BE2C (cell line): ENCODE measurements around the gene CMTM2.
A peak's percentile ranks its signal among the peaks of the same experiment; 100 is the strongest.
"Not testable (repeated sequence)": the region's sequence is repeated elsewhere in the genome, so short reads cannot be mapped to it uniquely, and the experiment has no call there.

ENCODE experiments used
- DNase-seq: peaks from one replicate; pipeline ENCODE4 v3.0.0-alpha.2; 2020
- H3K27me3 ChIP-seq: fragments of 250-450 bp; sonication (Bioruptor Pico); 2 replicates; pipeline ENCODE4 v1.5.1; 2020; ENCODE audit warnings: mild to moderate bottlenecking
- H3K36me3 ChIP-seq: fragments of 250-450 bp; sonication (Bioruptor Pico); 2 replicates; pipeline ENCODE4 v1.5.1; 2020; ENCODE audit warnings: mild to moderate bottlenecking
- H3K4me1 ChIP-seq: fragments of 250-450 bp; sonication (Bioruptor Pico); 2 replicates; pipeline ENCODE4 v1.5.1; 2020
- H3K4me3 ChIP-seq: 2 replicates; pipeline ENCODE4 v1.5.1; 2011; ENCODE audit warnings: low read depth, low read length
- H3K9me3 ChIP-seq: fragments of 250-450 bp; sonication (Bioruptor Pico); 2 replicates; pipeline ENCODE4 v1.5.1; 2020
- CTCF ChIP-seq: IDR thresholded peaks from 2 replicates; pipeline ENCODE4 v1.5.1; 2012; ENCODE audit warnings: mild to moderate bottlenecking, low read depth, low read length

Gene CMTM2

GRCh38 chr16:66605177-66605978 is 26.1 kb downstream of the CMTM2 start:
- Histone ChIP-seq H3K4me1 (peaks cover 8% of the 10 kb centered on the region; the same call in 1 of the 2 replicates), H3K4me3 (peak overlapping the region; percentile 77), H3K36me3 (peaks cover 8% of the 10 kb centered on the region), H3K9me3 (no peaks in the 10 kb centered on the region), H3K27me3 (no peaks in the 10 kb centered on the region)
- peak; percentile 40 for DNase-seq
- TF ChIP-seq CTCF: no peak

- no peak for DNase-seq
- no peak for TF ChIP-seq CTCF
- Histone ChIP-seq H3K27me3 (no peaks in the 10 kb centered on the region), H3K4me1 (peaks cover 8% of the 10 kb centered on the region; the same call in 1 of the 2 replicates), H3K9me3 (no peaks in the 10 kb centered on the region), H3K4me3 (peak overlapping the region; percentile 77; the same call in 1 of the 2 replicates), H3K36me3 (peaks cover 15% of the 10 kb centered on the region)
Measured at GRCh38 chr16:66605979-66606751, 26.9 kb downstream of the CMTM2 start.

- Histone ChIP-seq H3K4me1 (peaks cover 8% of the 10 kb centered on the region; the same call in 1 of the 2 replicates), H3K36me3 (peaks cover 22% of the 10 kb centered on the region), H3K9me3 (no peaks in the 10 kb centered on the region), H3K4me3 (no peak overlapping the region), H3K27me3 (no peaks in the 10 kb centered on the region)
- peak; percentile 97 for TF ChIP-seq CTCF
- peak; percentile 93 for DNase-seq
Measured at GRCh38 chr16:66608241-66609138, 29.2 kb downstream of the CMTM2 start.

- DNase-seq: no peak
- Histone ChIP-seq H3K36me3 (peaks cover 24% of the 10 kb centered on the region), H3K27me3 (no peaks in the 10 kb centered on the region), H3K4me3 (no peak overlapping the region), H3K4me1 (peaks cover 8% of the 10 kb centered on the region; the same call in 1 of the 2 replicates), H3K9me3 (no peaks in the 10 kb centered on the region)
- TF ChIP-seq CTCF: no peak
Measured at GRCh38 chr16:66609139-66609510, 29.9 kb downstream of the CMTM2 start.

- no peak for DNase-seq
- no peak for TF ChIP-seq CTCF
- H3K27me3 ChIP-seq: no peaks in the 10 kb centered on the region
- no peak overlapping the region for H3K4me3 ChIP-seq
- H3K9me3 ChIP-seq: no peaks in the 10 kb centered on the region
- H3K4me1 ChIP-seq: peaks cover 8% of the 10 kb centered on the region; the same call in 1 of the 2 replicates
- peaks cover 24% of the 10 kb centered on the region for H3K36me3 ChIP-seq
Measured at GRCh38 chr16:66610111-66610820, 31.0 kb downstream of the CMTM2 start.

- H3K36me3 ChIP-seq: peaks cover 24% of the 10 kb centered on the region
- H3K9me3 ChIP-seq, H3K4me1 ChIP-seq, H3K27me3 ChIP-seq, DNase-seq, H3K4me3 ChIP-seq: not testable (repeated sequence)
Measured at GRCh38 chr16:66611911-66612310, 32.6 kb downstream of the CMTM2 start.
